HCT116 (cell line): Measurements from ENCODE around the gene GAL3ST2. TPM values are rescaled to one million over a fixed set of nuclear protein-coding genes. Genes with fewer than 3 reads are reported as not detected.

ENCODE experiments used
- ATAC-seq: fragments of 200-7000 bp; cut with Tn5 transposase; 2 replicates; pipeline ENCODE4 v1.9.1; 2020; ENCODE audit warnings: mild to moderate bottlenecking, moderate library complexity
- BruUV-seq: library from RNA; stranded (reverse); fragments of 400-500 nt; replicated peaks from 2 replicates; lab custom pipeline; 2021; lab: Mats Ljungman, UMichigan
- CTCF ChIA-PET: fragments of 300-600 bp; sonication (Branson Sonifier 250); formaldehyde crosslinking; loops from one replicate; lab custom pipeline; 2021; ENCODE audit warnings: antibody characterized with exemption; lab: Charles Lee
- POLR2A ChIA-PET: fragments of 300-600, 350-600 bp; sonication (Branson Sonifier 250); formaldehyde crosslinking; loops from one replicate; lab custom pipeline; 2021; ENCODE audit warnings: antibody characterized with exemption; lab: Charles Lee
- RAD21 ChIA-PET, 2 experiments: fragments of 300-600 bp; sonication (Branson Sonifier 250); formaldehyde crosslinking; loops; one replicate each; lab custom pipeline; 2023; ENCODE audit warnings: low total read pairs in 2 of 2; ENCODE audit not compliant: uncharacterized antibody in 2 of 2, unreplicated experiment in 2 of 2, low non-redundant PET in 1 of 2; lab: Charles Lee
- DNase-seq: peaks from one replicate; pipeline ENCODE4 v3.0.0-alpha.2; 2010; ENCODE audit warnings: low read depth, low spot score
- H2AFZ ChIP-seq: fragments of 200-600 bp; shearing (Covaris generic), sonication (generic); 2 replicates; pipeline ENCODE4 v1.6.1; 2017; ENCODE audit warnings: low read depth, mixed run types, mixed read lengths, antibody characterized with exemption, low read length; ENCODE audit not compliant: poor library complexity, severe bottlenecking
- H3K27ac ChIP-seq: 2 replicates; pipeline ENCODE4 v1.5.1; 2012; ENCODE audit warnings: low read depth, low read length
- H3K27me3 ChIP-seq: fragments of 200-600 bp; sonication (generic); 2 replicates; pipeline ENCODE4 v1.6.1; 2016; ENCODE audit warnings: mixed run types, low read length, mixed read lengths; ENCODE audit not compliant: insufficient read depth
- H3K36me3 ChIP-seq, 2 experiments: fragments of 200-500 bp in 1 of 2; fragments of 200-600 bp in 1 of 2; sonication (Bioruptor generic) in 1 of 2; sonication (generic) in 1 of 2; 2 replicates each; pipeline versions ENCODE4 v1.5.1 to v1.6.1; 2014 to 2016; ENCODE audit warnings: low read length in 2 of 2, inconsistent platforms in 1 of 2, mixed read lengths in 1 of 2, mixed run types in 1 of 2; ENCODE audit not compliant: insufficient read depth in 2 of 2, control insufficient read depth in 1 of 2
- H3K4me1 ChIP-seq, 2 experiments: fragments of 200-600 bp in 1 of 2; sonication (generic) in 1 of 2; 2 replicates each; pipeline versions ENCODE4 v1.5.1 to v1.6.1; 2012 to 2017; ENCODE audit warnings: low read length in 2 of 2, inconsistent platforms in 1 of 2, mild to moderate bottlenecking in 1 of 2, mixed read lengths in 1 of 2, mixed run types in 1 of 2, moderate library complexity in 1 of 2; ENCODE audit not compliant: insufficient read depth in 2 of 2, control insufficient read depth in 1 of 2
- H3K4me2 ChIP-seq: fragments of 200-600 bp; sonication (generic); 2 replicates; pipeline ENCODE4 v1.6.1; 2017; ENCODE audit warnings: mixed run types, low read length, mixed read lengths
- H3K4me3 ChIP-seq, 2 experiments: fragments of 200-600 bp in 1 of 2; sonication (generic) in 1 of 2; replicated peaks in 1 of 2; 2 replicates each; pipeline ENCODE4 v1.5.1; 2011 to 2016; ENCODE audit warnings: low read length in 2 of 2, control low read depth in 1 of 2, low read depth in 1 of 2, mild to moderate bottlenecking in 1 of 2, mixed read lengths in 1 of 2, mixed run types in 1 of 2
- H3K79me2 ChIP-seq: fragments of 200-600 bp; sonication (generic); 2 replicates; pipeline ENCODE4 v1.6.1; 2017; ENCODE audit warnings: mild to moderate bottlenecking, mixed run types, low read length, moderate library complexity, mixed read lengths; ENCODE audit not compliant: insufficient read depth
- H3K9ac ChIP-seq: fragments of 200-600 bp; sonication (generic); 2 replicates; pipeline ENCODE4 v1.6.1; 2016; ENCODE audit warnings: low read length, mixed read lengths
- H3K9me2 ChIP-seq: fragments of 200-600 bp; sonication (generic), shearing (Covaris generic); 2 replicates; pipeline ENCODE4 v1.6.1; 2017; ENCODE audit warnings: mixed run types, mild to moderate bottlenecking, moderate library complexity; ENCODE audit not compliant: insufficient read depth
- H3K9me3 ChIP-seq, 2 experiments: fragments of 200-500 bp in 1 of 2; fragments of 200-600 bp in 1 of 2; sonication (Bioruptor generic) in 1 of 2; sonication (generic) in 1 of 2; 2 replicates each; pipeline ENCODE4 v1.6.1; 2014 to 2017; ENCODE audit warnings: low read length in 2 of 2, mixed read lengths in 2 of 2, inconsistent platforms in 1 of 2, low read depth in 1 of 2, mild to moderate bottlenecking in 1 of 2, mixed run types in 1 of 2, moderate library complexity in 1 of 2; ENCODE audit not compliant: control insufficient read depth in 1 of 2, insufficient read depth in 1 of 2
- H4K20me1 ChIP-seq: fragments of 200-600 bp; sonication (generic), shearing (Covaris generic); 2 replicates; pipeline ENCODE4 v1.6.1; 2017; ENCODE audit warnings: mixed run types, mild to moderate bottlenecking, moderate library complexity; ENCODE audit not compliant: insufficient read depth
- ATF3 ChIP-seq: IDR thresholded peaks from 2 replicates; pipeline ENCODE4 v1.6.1; 2012
- CBX3 ChIP-seq: IDR thresholded peaks from 2 replicates; pipeline ENCODE4 v1.6.1; 2012; ENCODE audit warnings: low read depth
- CEBPB ChIP-seq: IDR thresholded peaks from 2 replicates; pipeline ENCODE4 v1.6.1; 2012; ENCODE audit warnings: low read depth
- CTCF ChIP-seq, 3 experiments: fragments of 200-600 bp in 1 of 3; sonication (generic) in 1 of 3; IDR thresholded peaks in 2 of 3; conservative IDR thresholded peaks in 1 of 3; 2 replicates each; pipeline ENCODE4 v1.5.1; 2012 to 2017; ENCODE audit warnings: low read depth in 2 of 3, low read length in 2 of 3, antibody characterized with exemption in 1 of 3, borderline replicate concordance in 1 of 3, control low read depth in 1 of 3, mild to moderate bottlenecking in 1 of 3, mixed read lengths in 1 of 3, mixed run types in 1 of 3, moderate library complexity in 1 of 3; ENCODE audit not compliant: insufficient read depth in 1 of 3
- EGR1 ChIP-seq: IDR thresholded peaks from 2 replicates; pipeline ENCODE4 v1.6.1; 2012; ENCODE audit warnings: low read depth
- EZH2 ChIP-seq: fragments of 200-600 bp; sonication (generic); IDR thresholded peaks from 2 replicates; pipeline ENCODE4 v1.6.1; 2017; ENCODE audit warnings: antibody characterized with exemption, mixed run types
- JUND ChIP-seq: IDR thresholded peaks from 2 replicates; pipeline ENCODE4 v1.6.1; 2012
- MAX ChIP-seq: IDR thresholded peaks from 2 replicates; pipeline ENCODE4 v1.6.1; 2012
- REST ChIP-seq: IDR thresholded peaks from 2 replicates; pipeline ENCODE4 v1.6.1; 2012; ENCODE audit warnings: low read depth
- SIN3A ChIP-seq: IDR thresholded peaks from 2 replicates; pipeline ENCODE4 v1.6.1; 2012; ENCODE audit warnings: low read depth
- SP1 ChIP-seq: IDR thresholded peaks from 2 replicates; pipeline ENCODE4 v1.6.1; 2012; ENCODE audit warnings: low read depth
- SRF ChIP-seq: IDR thresholded peaks from 2 replicates; pipeline ENCODE4 v1.6.1; 2012; ENCODE audit warnings: low read depth
- TCF7L2 ChIP-seq: IDR thresholded peaks from 2 replicates; pipeline ENCODE4 v1.7.0; 2011; ENCODE audit warnings: borderline replicate concordance, inconsistent platforms; ENCODE audit not compliant: insufficient read depth, insufficient read length; ENCODE audit errors: extremely low read depth
- YY1 ChIP-seq: IDR thresholded peaks from 2 replicates; pipeline ENCODE4 v1.6.1; 2011; ENCODE audit warnings: low read length, low read depth, moderate library complexity, mild to moderate bottlenecking; ENCODE audit not compliant: insufficient replicate concordance; ENCODE audit errors: extremely low read depth
- ZBTB33 ChIP-seq: IDR thresholded peaks from 2 replicates; pipeline ENCODE4 v1.6.1; 2011; ENCODE audit warnings: mild to moderate bottlenecking, low read length, moderate library complexity; ENCODE audit not compliant: insufficient replicate concordance; ENCODE audit errors: extremely low read depth
- ZFX ChIP-seq: fragments of 450-650 bp; IDR thresholded peaks from 2 replicates; pipeline ENCODE4 v1.6.1; 2017
- ZNF274 ChIP-seq: fragments of 200-500 bp; sonication (Bioruptor generic); IDR thresholded peaks from 2 replicates; pipeline ENCODE4 v1.6.1; 2014; ENCODE audit warnings: mild to moderate bottlenecking, low read depth, low read length, inconsistent platforms
- intact Hi-C: fragments of 100-400 bp; cut with micrococcal nuclease; formaldehyde crosslinking; loops from 2 replicates; pipeline ENCODE4 v1.10.0; 2022
- total RNA-seq: library from RNA; stranded (reverse); gene quantifications from one replicate; pipeline ENCODE4 v1.2.1, GENCODE V29; 2021; ENCODE audit not compliant: unreplicated experiment

The GAL3ST2 gene
- total RNA-seq, 1 experiment from 2014 or later = 0.44 TPM

- H3K4me1 ChIP-seq = no peaks in the 10 kb centered on the region
- ChIA-PET CTCF (no interaction called here), POLR2A (no interaction called here), RAD21 (no interaction called here)
- no peak overlapping the region for H3K4me3 ChIP-seq
- no peak overlapping the region for H3K27ac ChIP-seq
- no peaks in the 10 kb centered on the region for H3K79me2 ChIP-seq
- no peak overlapping the region for H3K9ac ChIP-seq
- TF ChIP-seq JUND = no peak
- no peak for TF ChIP-seq ATF3
- no peak for TF ChIP-seq EZH2
- no peak for TF ChIP-seq YY1
- TF ChIP-seq SIN3A = no peak
- no peak for TF ChIP-seq MAX
- no peak for TF ChIP-seq ZNF274
- no peak for TF ChIP-seq CTCF (IDR thresholded peaks at IDR 0.05 in 2 of 3, conservative IDR thresholded peaks at IDR 0.05 in 1 of 3; ENCODE audit: borderline replicate concordance in 1 of 3, insufficient read depth in 1 of 3, low read depth in 2 of 3, low read length in 2 of 3)
- TF ChIP-seq CBX3 = no peak
- no peak for TF ChIP-seq CEBPB
- TF ChIP-seq EGR1 = no peak
- no peak for TF ChIP-seq SRF
- TF ChIP-seq SP1 = no peak
- TF ChIP-seq ZBTB33 = no peak
- TF ChIP-seq REST = no peak
- no peak for TF ChIP-seq ZFX
- TF ChIP-seq TCF7L2 = no peak
- no peak for ATAC-seq
- no peaks in the 10 kb centered on the region for H3K27me3 ChIP-seq
- H3K36me3 ChIP-seq = no peaks in the 10 kb centered on the region
- BruUV-seq = no TSS peak
- H4K20me1 ChIP-seq = no peaks in the 10 kb centered on the region
- no peak overlapping the region for H3K4me2 ChIP-seq
- intact Hi-C loops = no loop called here
- no peaks in the 10 kb centered on the region for H3K9me2 ChIP-seq
- H2AFZ ChIP-seq = no peak overlapping the region
- H3K9me3 ChIP-seq = peaks cover 0 to under 1% of the 10 kb centered on the region in 2 experiments; a peak in 1 of 4 replicates
- DNase-seq = no peak
Observed at GRCh38 chr2:241821460-241822263, 45.0 kb downstream of the GAL3ST2 start.
